Measurements from ENCODE around the gene TAX1BP1. TPM values are rescaled to one million over a fixed set of nuclear protein-coding genes. Genes with fewer than 3 reads are reported as not detected.

The TAX1BP1 gene
- total RNA-seq, 1 experiment from 2014 or later: 190 TPM

DNA sequence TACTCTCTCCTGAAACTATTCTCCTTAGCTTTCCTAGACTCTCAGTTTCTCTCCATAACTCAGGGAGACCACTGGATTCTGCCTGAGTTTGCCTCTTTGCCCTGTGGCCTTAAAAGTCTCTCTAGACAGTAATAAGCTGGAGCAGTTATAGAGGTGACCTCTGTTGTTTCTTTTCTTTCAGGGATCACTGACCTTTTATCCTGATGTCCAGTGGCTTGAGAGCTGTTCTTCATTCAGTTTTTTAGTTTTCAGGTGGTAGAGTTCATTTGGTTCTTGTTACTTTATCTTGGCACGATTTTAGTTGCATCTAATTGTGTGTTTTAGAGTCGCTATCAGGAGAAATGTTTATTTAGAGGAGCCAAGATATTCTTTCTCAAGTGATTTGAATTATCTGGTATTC is 37.7 kb downstream of the TAX1BP1 start:
- H3K36me3 Mint-ChIP-seq (ENCODE audit: insufficient read depth, unreplicated experiment): peaks cover 19% of the 10 kb centered on the region
- H3K4me1 Mint-ChIP-seq (ENCODE audit: low read depth, unreplicated experiment): peaks cover 9% of the 10 kb centered on the region
- intact Hi-C loops (cut with micrococcal nuclease; ENCODE audit: unreplicated experiment): loop anchor here (10.0 kb wide), 1 partner anchor 147 kb away; no protein-coding TSS in a partner anchor
- no TSS peak for BruUV-seq (replicated peaks)
- TF ChIP-seq, protein P1, sequence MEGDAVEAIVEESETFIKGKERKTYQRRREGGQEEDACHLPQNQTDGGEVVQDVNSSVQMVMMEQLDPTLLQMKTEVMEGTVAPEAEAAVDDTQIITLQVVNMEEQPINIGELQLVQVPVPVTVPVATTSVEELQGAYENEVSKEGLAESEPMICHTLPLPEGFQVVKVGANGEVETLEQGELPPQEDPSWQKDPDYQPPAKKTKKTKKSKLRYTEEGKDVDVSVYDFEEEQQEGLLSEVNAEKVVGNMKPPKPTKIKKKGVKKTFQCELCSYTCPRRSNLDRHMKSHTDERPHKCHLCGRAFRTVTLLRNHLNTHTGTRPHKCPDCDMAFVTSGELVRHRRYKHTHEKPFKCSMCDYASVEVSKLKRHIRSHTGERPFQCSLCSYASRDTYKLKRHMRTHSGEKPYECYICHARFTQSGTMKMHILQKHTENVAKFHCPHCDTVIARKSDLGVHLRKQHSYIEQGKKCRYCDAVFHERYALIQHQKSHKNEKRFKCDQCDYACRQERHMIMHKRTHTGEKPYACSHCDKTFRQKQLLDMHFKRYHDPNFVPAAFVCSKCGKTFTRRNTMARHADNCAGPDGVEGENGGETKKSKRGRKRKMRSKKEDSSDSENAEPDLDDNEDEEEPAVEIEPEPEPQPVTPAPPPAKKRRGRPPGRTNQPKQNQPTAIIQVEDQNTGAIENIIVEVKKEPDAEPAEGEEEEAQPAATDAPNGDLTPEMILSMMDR (IDR thresholded peaks at IDR 0.05; ENCODE audit: unreplicated experiment): no peak
- DNase-seq: no peak
- CTCF ChIA-PET: interaction anchor here (0.8 to 1.1 kb wide), 2 partner anchors 77 to 115 kb away, joined by 4 read pairs; partner anchors contain the start of gene HIBADH
- H3K27ac Mint-ChIP-seq (ENCODE audit: unreplicated experiment): peak overlapping the region; percentile 9
- H3K4me3 Mint-ChIP-seq (ENCODE audit: low read depth, unreplicated experiment): no peak overlapping the region
- no peaks in the 10 kb centered on the region for H3K27me3 Mint-ChIP-seq (ENCODE audit: unreplicated experiment)
- H3K9me3 Mint-ChIP-seq (ENCODE audit: low read depth, unreplicated experiment): no peaks in the 10 kb centered on the region

DNA sequence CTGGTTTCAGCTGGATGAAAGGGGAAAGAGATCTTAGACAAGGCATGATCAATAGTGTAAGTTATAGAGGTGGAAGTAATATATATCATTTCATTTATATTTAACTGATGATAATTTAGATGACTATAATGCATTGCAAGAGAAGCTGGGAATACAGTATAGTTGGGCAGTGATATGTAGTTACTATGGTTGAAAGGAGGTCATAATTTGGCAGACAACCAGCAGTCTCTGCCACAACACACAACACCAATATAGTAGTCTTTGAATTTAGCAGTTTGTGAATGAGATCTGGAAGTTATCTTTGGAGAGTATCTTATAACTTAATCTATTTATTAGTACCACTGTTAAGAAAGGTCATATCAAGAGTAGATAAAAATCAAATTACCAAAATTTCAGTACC is 39.9 kb downstream of the TAX1BP1 start:
- H3K9me3 Mint-ChIP-seq (ENCODE audit: low read depth, unreplicated experiment): no peaks in the 10 kb centered on the region
- no peak overlapping the region for H3K27ac Mint-ChIP-seq (ENCODE audit: unreplicated experiment)
- H3K4me1 Mint-ChIP-seq (ENCODE audit: low read depth, unreplicated experiment): peaks cover 22% of the 10 kb centered on the region
- no TSS peak for BruUV-seq (replicated peaks)
- intact Hi-C loops (cut with micrococcal nuclease; ENCODE audit: unreplicated experiment): loop anchor here (10.0 kb wide), 1 partner anchor 145 kb away; no protein-coding TSS in a partner anchor
- no peak overlapping the region for H3K4me3 Mint-ChIP-seq (ENCODE audit: low read depth, unreplicated experiment)
- peaks cover 17% of the 10 kb centered on the region for H3K36me3 Mint-ChIP-seq (ENCODE audit: insufficient read depth, unreplicated experiment)
- DNase-seq: no peak
- TF ChIP-seq, protein P1 (IDR thresholded peaks at IDR 0.05; ENCODE audit: unreplicated experiment): no peak
- CTCF ChIA-PET: no interaction called here
- no peaks in the 10 kb centered on the region for H3K27me3 Mint-ChIP-seq (ENCODE audit: unreplicated experiment)

DNA sequence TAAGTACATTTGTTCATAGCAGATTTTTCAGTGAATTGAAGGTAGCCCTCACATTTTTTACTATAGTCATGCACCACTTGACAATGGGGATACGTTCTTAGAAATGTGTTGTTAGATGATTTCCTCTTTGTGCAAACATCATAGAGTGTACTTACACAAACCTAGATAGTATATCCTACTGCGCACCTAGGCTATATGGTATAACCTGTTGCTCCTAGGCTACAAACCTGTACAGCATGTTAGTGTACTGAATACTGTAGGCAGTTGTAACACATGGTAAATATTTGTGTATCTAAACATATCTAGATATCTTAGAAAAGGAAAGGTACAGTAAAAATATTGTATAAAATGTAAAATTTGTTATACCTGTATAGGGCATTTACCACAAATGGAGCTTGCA is 41.2 kb downstream of the TAX1BP1 start:
- no TSS peak for BruUV-seq (replicated peaks)
- H3K4me1 Mint-ChIP-seq (ENCODE audit: low read depth, unreplicated experiment): peaks cover 22% of the 10 kb centered on the region
- H3K27me3 Mint-ChIP-seq (ENCODE audit: unreplicated experiment): no peaks in the 10 kb centered on the region
- H3K36me3 Mint-ChIP-seq (ENCODE audit: insufficient read depth, unreplicated experiment): peaks cover 27% of the 10 kb centered on the region
- H3K4me3 Mint-ChIP-seq (ENCODE audit: low read depth, unreplicated experiment): no peak overlapping the region
- no peak overlapping the region for H3K27ac Mint-ChIP-seq (ENCODE audit: unreplicated experiment)
- DNase-seq: no peak
- CTCF ChIA-PET: no interaction called here
- H3K9me3 Mint-ChIP-seq (ENCODE audit: low read depth, unreplicated experiment): no peaks in the 10 kb centered on the region
- intact Hi-C loops (cut with micrococcal nuclease; ENCODE audit: unreplicated experiment): no loop called here
- TF ChIP-seq, protein P1 (IDR thresholded peaks at IDR 0.05; ENCODE audit: unreplicated experiment): no peak

DNA sequence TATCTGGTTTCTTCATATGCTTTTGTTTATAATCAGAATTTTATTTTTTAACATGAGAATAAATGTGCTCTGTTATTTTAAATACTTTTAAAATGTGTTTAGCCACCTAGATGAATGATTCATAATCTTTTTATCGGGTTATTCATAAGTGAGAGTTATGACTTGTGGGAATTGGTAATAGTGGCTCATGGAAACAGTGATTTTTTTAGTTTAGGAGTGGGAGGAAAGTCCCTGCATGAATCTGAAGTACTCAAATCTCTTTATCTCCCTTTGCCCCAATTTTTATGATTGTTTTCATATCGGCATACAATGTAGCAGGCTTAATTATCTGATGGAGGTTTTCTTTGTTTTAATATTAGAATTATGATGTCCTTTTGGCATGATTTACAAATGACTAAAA is 42.9 kb downstream of the TAX1BP1 start:
- H3K27me3 Mint-ChIP-seq (ENCODE audit: unreplicated experiment): no peaks in the 10 kb centered on the region
- no peak overlapping the region for H3K4me3 Mint-ChIP-seq (ENCODE audit: low read depth, unreplicated experiment)
- intact Hi-C loops (cut with micrococcal nuclease; ENCODE audit: unreplicated experiment): no loop called here
- H3K9me3 Mint-ChIP-seq (ENCODE audit: low read depth, unreplicated experiment): no peaks in the 10 kb centered on the region
- H3K4me1 Mint-ChIP-seq (ENCODE audit: low read depth, unreplicated experiment): peaks cover 22% of the 10 kb centered on the region
- H3K27ac Mint-ChIP-seq (ENCODE audit: unreplicated experiment): peak overlapping the region; percentile 70
- DNase-seq: no peak
- peaks cover 33% of the 10 kb centered on the region for H3K36me3 Mint-ChIP-seq (ENCODE audit: insufficient read depth, unreplicated experiment)
- CTCF ChIA-PET: no interaction called here
- TF ChIP-seq, protein P1 (IDR thresholded peaks at IDR 0.05; ENCODE audit: unreplicated experiment): no peak
- BruUV-seq (replicated peaks): no TSS peak
